ENCODE data around the gene PRCC. TPM values are rescaled to one million over a fixed set of nuclear protein-coding genes. Genes with fewer than 3 reads are reported as not detected.
A peak's percentile ranks its signal among the peaks of the same experiment; 100 is the strongest.

The PRCC gene
- total and polyA plus RNA-seq, 2 of the 13 experiments (the other 11 are each of a cell fraction or from before 2014, with no cell fraction given) = 24.2 to 40.5 TPM

- TF ChIP-seq ZNF614 (CRISPR knock-in tag; IDR thresholded peaks at IDR 0.05; ENCODE audit: borderline replicate concordance) = no peak; the same call in 1 of the 2 replicates
- TF ChIP-seq ZNF691 (CRISPR knock-in tag; IDR thresholded peaks at IDR 0.05; ENCODE audit: borderline replicate concordance, low read depth) = no peak
- no peak for TF ChIP-seq ZNF180 (CRISPR knock-in tag; IDR thresholded peaks at IDR 0.05; ENCODE audit: borderline replicate concordance, low read depth)
- no peak for TF ChIP-seq ZSCAN22 (CRISPR knock-in tag; IDR thresholded peaks at IDR 0.05)
- TF ChIP-seq ATF6 (CRISPR knock-in tag; conservative IDR thresholded peaks at IDR 0.05) = no peak
- no peak for TF ChIP-seq HIVEP1 (CRISPR knock-in tag; IDR thresholded peaks at IDR 0.05)
- TF ChIP-seq ZSCAN30 (CRISPR knock-in tag; IDR thresholded peaks at IDR 0.05) = no peak
- no peak for TF ChIP-seq ZNF674 (CRISPR knock-in tag; IDR thresholded peaks at IDR 0.05; ENCODE audit: low read depth)
- TF ChIP-seq FOXP1 (IDR thresholded peaks at IDR 0.05) = no peak
- TF ChIP-seq FOXP1 (CRISPR knock-in tag; IDR thresholded peaks at IDR 0.05) = no peak
- no peak for TF ChIP-seq SRSF9 (IDR thresholded peaks at IDR 0.05; ENCODE audit: borderline replicate concordance, insufficient read depth, low read depth, low read length, poor library complexity, severe bottlenecking)
- TF ChIP-seq ZNF670 (CRISPR knock-in tag; IDR thresholded peaks at IDR 0.05; ENCODE audit: borderline replicate concordance) = no peak
- TF ChIP-seq ONECUT2 (CRISPR knock-in tag; IDR thresholded peaks at IDR 0.05) = no peak
- TF ChIP-seq RFXAP (CRISPR knock-in tag; IDR thresholded peaks at IDR 0.05; ENCODE audit: borderline replicate concordance) = no peak
- TF ChIP-seq HCFC1 (IDR thresholded peaks at IDR 0.05; ENCODE audit: low read depth, low read length) = no peak
- TF ChIP-seq EEA1 (CRISPR knock-in tag; IDR thresholded peaks at IDR 0.05; ENCODE audit: borderline replicate concordance) = no peak
- no peak for TF ChIP-seq ARNT2 (CRISPR knock-in tag; IDR thresholded peaks at IDR 0.05; ENCODE audit: low read depth)
- TF ChIP-seq ZNF30 (CRISPR knock-in tag; IDR thresholded peaks at IDR 0.05) = no peak
- no peak for TF ChIP-seq TIGD3 (CRISPR knock-in tag; IDR thresholded peaks at IDR 0.05; ENCODE audit: borderline replicate concordance)
- TF ChIP-seq MAFK (conservative IDR thresholded peaks at IDR 0.05 in 1 of 2, IDR thresholded peaks at IDR 0.05 in 1 of 2; ENCODE audit: low read length in 2 of 2) = no peak
- TF ChIP-seq ZNF800 (CRISPR knock-in tag; IDR thresholded peaks at IDR 0.05) = no peak
- TF ChIP-seq SOX5 (CRISPR knock-in tag; IDR thresholded peaks at IDR 0.05; ENCODE audit: borderline replicate concordance) = peak; percentile 97
- TF ChIP-seq MXD3 (CRISPR knock-in tag; IDR thresholded peaks at IDR 0.05) = no peak
- TF ChIP-seq ZNF317 (CRISPR knock-in tag; IDR thresholded peaks at IDR 0.05) = no peak
- TF ChIP-seq SMC3 (IDR thresholded peaks at IDR 0.05; ENCODE audit: low read length) = no peak
- peak; percentile 79; the same call in 1 of the 2 replicates for TF ChIP-seq ZSCAN29 (CRISPR knock-in tag; conservative IDR thresholded peaks at IDR 0.05)
- no peak for TF ChIP-seq PCBP2 (optimal IDR thresholded peaks at IDR 0.05; ENCODE audit: low read depth, low read length, poor library complexity, severe bottlenecking)
Measured at GRCh38 chr1:156795787-156796186, 28.5 kb downstream of the PRCC start (continued).
